Loucy (cell line): ENCODE results near the gene SIRPA.

Experiments used
- H2AFZ ChIP-seq: fragments of 200-600 bp; sonication (generic); 2 replicates; pipeline ENCODE4 v1.6.0; 2016; ENCODE audit warnings: antibody characterized with exemption, mild to moderate bottlenecking, low read length, moderate library complexity
- H3F3A ChIP-seq: fragments of 200-600 bp; 2 replicates; pipeline ENCODE4 v1.6.0; 2016; ENCODE audit warnings: antibody characterized with exemption, low read depth, mild to moderate bottlenecking
- H3K27me3 ChIP-seq: fragments of 200-600 bp; sonication (generic); 2 replicates; pipeline ENCODE4 v1.6.1; 2014; ENCODE audit warnings: low read length, mild to moderate bottlenecking; ENCODE audit not compliant: insufficient read depth, poor library complexity, severe bottlenecking
- H3K36me3 ChIP-seq: fragments of 200-600 bp; sonication (generic); 2 replicates; pipeline ENCODE4 v1.6.1; 2016; ENCODE audit warnings: low read length; ENCODE audit not compliant: insufficient read depth
- H3K4me1 ChIP-seq: fragments of 200-600 bp; sonication (generic); 2 replicates; pipeline ENCODE4 v1.5.1; 2014; ENCODE audit warnings: low read length, mild to moderate bottlenecking; ENCODE audit not compliant: insufficient read depth, poor library complexity, severe bottlenecking
- H3K4me2 ChIP-seq: fragments of 200-600 bp; sonication (generic); 2 replicates; pipeline ENCODE4 v1.6.0; 2014; ENCODE audit warnings: antibody characterized with exemption, low read length, low read depth, mild to moderate bottlenecking; ENCODE audit not compliant: poor library complexity, severe bottlenecking
- H3K4me3 ChIP-seq: fragments of 200-600 bp; sonication (generic); 2 replicates; pipeline ENCODE4 v1.5.1; 2014; ENCODE audit warnings: low read length, mild to moderate bottlenecking, mixed read lengths; ENCODE audit not compliant: poor library complexity, severe bottlenecking
- H3K79me2 ChIP-seq: fragments of 200-600 bp; sonication (generic); 2 replicates; pipeline ENCODE4 v1.6.1; 2014; ENCODE audit warnings: low read length; ENCODE audit not compliant: insufficient read depth
- H3K9ac ChIP-seq: fragments of 200-600 bp; sonication (generic); 2 replicates; pipeline ENCODE4 v1.6.0; 2014; ENCODE audit warnings: mild to moderate bottlenecking, low read depth, low read length, moderate library complexity; ENCODE audit not compliant: poor library complexity, severe bottlenecking
- H3K9me2 ChIP-seq: fragments of 200-600 bp; sonication (generic); replicated peaks from 2 replicates; pipeline ENCODE4 v1.6.1; 2016; ENCODE audit warnings: low read depth, low read length, mixed read lengths
- H3K9me3 ChIP-seq: fragments of 200-600 bp; sonication (generic); 2 replicates; pipeline ENCODE4 v1.6.1; 2014; ENCODE audit warnings: mild to moderate bottlenecking, antibody characterized with exemption, low read length, low read depth; ENCODE audit not compliant: insufficient read depth
- H4K20me1 ChIP-seq: fragments of 200-600 bp; sonication (generic); 2 replicates; pipeline ENCODE4 v1.6.0; 2014; ENCODE audit warnings: antibody characterized with exemption, low read length, mild to moderate bottlenecking; ENCODE audit not compliant: insufficient read depth, poor library complexity, severe bottlenecking
- CTCF ChIP-seq: fragments of 200-600 bp; sonication (generic); conservative IDR thresholded peaks from 2 replicates; pipeline ENCODE4 v1.5.1; 2014; ENCODE audit warnings: mild to moderate bottlenecking, antibody characterized with exemption, low read length
- EZH2phosphoT487 ChIP-seq: fragments of 200-600 bp; IDR thresholded peaks from 2 replicates; pipeline ENCODE4 v1.6.1; 2018; ENCODE audit warnings: antibody characterized with exemption, mild to moderate bottlenecking, moderate library complexity, borderline replicate concordance

The SIRPA gene

DNA sequence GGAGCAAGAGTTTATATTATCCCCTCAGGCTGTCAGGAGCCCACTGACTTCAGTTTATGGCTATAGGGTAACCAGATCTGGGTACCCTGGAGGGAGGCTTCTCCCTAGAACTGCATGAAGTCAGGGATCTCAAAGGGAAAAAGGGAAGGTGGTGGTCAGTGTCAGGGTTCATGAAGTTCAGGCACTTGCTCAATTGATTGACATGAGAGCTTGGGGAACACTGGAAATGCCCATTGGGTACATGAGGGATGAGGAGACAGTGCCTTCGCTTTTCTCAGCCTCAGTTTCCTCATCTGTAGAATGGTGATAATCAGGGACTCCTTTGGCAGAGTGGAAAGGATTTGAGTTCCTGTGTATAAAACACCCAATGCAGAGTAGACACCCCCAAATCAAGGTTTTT lies 22.6 kb downstream of the SIRPA start:
- no peaks in the 10 kb centered on the region for H3K27me3 ChIP-seq
- no peak overlapping the region for H3K9ac ChIP-seq
- no peaks in the 10 kb centered on the region for H3K36me3 ChIP-seq
- H3K4me3 ChIP-seq, result no peak overlapping the region
- H3K79me2 ChIP-seq, result no peaks in the 10 kb centered on the region
- no peaks in the 10 kb centered on the region for H3F3A ChIP-seq
- no peak for TF ChIP-seq EZH2phosphoT487
- TF ChIP-seq CTCF, result no peak
- H3K9me2 ChIP-seq, result no peaks in the 10 kb centered on the region
- H3K9me3 ChIP-seq, result no peaks in the 10 kb centered on the region
- no peaks in the 10 kb centered on the region for H4K20me1 ChIP-seq
- H3K4me1 ChIP-seq, result peaks cover 2% of the 10 kb centered on the region
- no peak overlapping the region for H2AFZ ChIP-seq
- H3K4me2 ChIP-seq, result no peak overlapping the region

- TF ChIP-seq EZH2phosphoT487 (no peak), CTCF (no peak)
- no peaks in the 10 kb centered on the region for H3K36me3 ChIP-seq
- no peak overlapping the region for H3K4me2 ChIP-seq
- H2AFZ ChIP-seq, result no peak overlapping the region
- no peaks in the 10 kb centered on the region for H3K79me2 ChIP-seq
- H3K4me3 ChIP-seq, result no peak overlapping the region
- no peaks in the 10 kb centered on the region for H4K20me1 ChIP-seq
- H3F3A ChIP-seq, result no peaks in the 10 kb centered on the region
- H3K9me3 ChIP-seq, result no peaks in the 10 kb centered on the region
- no peak overlapping the region for H3K9ac ChIP-seq
- H3K9me2 ChIP-seq, result no peaks in the 10 kb centered on the region
- no peaks in the 10 kb centered on the region for H3K4me1 ChIP-seq
- no peaks in the 10 kb centered on the region for H3K27me3 ChIP-seq
Measured at GRCh38 chr20:1918491-1919165, 23.4 kb downstream of the SIRPA start.

- TF ChIP-seq EZH2phosphoT487 (no peak), CTCF (no peak)
- H3K4me3 ChIP-seq, result no peak overlapping the region
- no peaks in the 10 kb centered on the region for H3K4me1 ChIP-seq
- H3K9ac ChIP-seq, result no peak overlapping the region
- H3K36me3 ChIP-seq, result no peaks in the 10 kb centered on the region
- no peaks in the 10 kb centered on the region for H3F3A ChIP-seq
- H3K9me3 ChIP-seq, result no peaks in the 10 kb centered on the region
- no peaks in the 10 kb centered on the region for H3K79me2 ChIP-seq
- no peaks in the 10 kb centered on the region for H3K9me2 ChIP-seq
- H3K4me2 ChIP-seq, result no peak overlapping the region
- H2AFZ ChIP-seq, result no peak overlapping the region
- H4K20me1 ChIP-seq, result no peaks in the 10 kb centered on the region
- no peaks in the 10 kb centered on the region for H3K27me3 ChIP-seq
Measured at GRCh38 chr20:1920252-1920651, 25.0 kb downstream of the SIRPA start.
